ENCODE measurements around the gene SLC46A3.
"Not testable (repeated sequence)": the region's sequence is repeated elsewhere in the genome, so short reads cannot be mapped to it uniquely, and the experiment has no call there.

The SLC46A3 gene

GRCh38 chr13:28730762-28731161 lies 12.0 kb upstream of the SLC46A3 start:
- no peak for DNase-seq (ENCODE audit: low read depth)

- DNase-seq (ENCODE audit: low read depth) = no peak
These were observed 10.8 kb upstream of the SLC46A3 start for GRCh38 chr13:28729541-28729940.

- DNase-seq (ENCODE audit: low read depth) = no peak
These were observed 9.9 kb upstream of the SLC46A3 start for GRCh38 chr13:28728642-28729041.

- DNase-seq (ENCODE audit: low read depth) = no peak
These were observed 6.4 kb upstream of the SLC46A3 start for GRCh38 chr13:28725046-28725610.

- no peak for DNase-seq (ENCODE audit: low read depth)
These were observed 5.0 kb upstream of the SLC46A3 start for GRCh38 chr13:28723806-28724205.

- no peak for DNase-seq (ENCODE audit: low read depth)
These were observed 671 bp upstream of the SLC46A3 start for GRCh38 chr13:28719227-28720055.

GRCh38 chr13:28718196-28718542 lies 601 bp downstream of the SLC46A3 start:
- DNase-seq (ENCODE audit: low read depth) = no peak

- no peak for DNase-seq (ENCODE audit: low read depth)
These were observed 1.6 kb downstream of the SLC46A3 start for GRCh38 chr13:28717170-28717569.

- no peak for DNase-seq (ENCODE audit: low read depth)
These were observed 2.3 kb downstream of the SLC46A3 start for GRCh38 chr13:28716511-28716910.

- no peak for DNase-seq (ENCODE audit: low read depth)
These were observed 4.1 kb downstream of the SLC46A3 start for GRCh38 chr13:28714651-28715050.

GRCh38 chr13:28710161-28710560 lies 8.6 kb downstream of the SLC46A3 start:
- no peak for DNase-seq (ENCODE audit: low read depth)

GRCh38 chr13:28707629-28708427 lies 10.9 kb downstream of the SLC46A3 start:
- DNase-seq (ENCODE audit: low read depth) = no peak

GRCh38 chr13:28705461-28706083 lies 13.2 kb downstream of the SLC46A3 start:
- DNase-seq (ENCODE audit: low read depth) = no peak

- no peak for DNase-seq (ENCODE audit: low read depth)
These were observed 13.9 kb downstream of the SLC46A3 start for GRCh38 chr13:28704919-28705318.

GRCh38 chr13:28704282-28704681 lies 14.5 kb downstream of the SLC46A3 start:
- DNase-seq (ENCODE audit: low read depth) = no peak

- DNase-seq (ENCODE audit: low read depth) = no peak
These were observed 19.5 kb downstream of the SLC46A3 start for GRCh38 chr13:28699246-28699645.

GRCh38 chr13:28697441-28697840 lies 21.3 kb downstream of the SLC46A3 start:
- no peak for DNase-seq (ENCODE audit: low read depth)

- DNase-seq (ENCODE audit: low read depth) = not testable (repeated sequence)
These were observed 24.9 kb downstream of the SLC46A3 start for GRCh38 chr13:28693605-28694491.

GRCh38 chr13:28685892-28686291 lies 32.9 kb downstream of the SLC46A3 start:
- DNase-seq (ENCODE audit: low read depth) = no peak

GRCh38 chr13:28685114-28685513 lies 33.7 kb downstream of the SLC46A3 start:
- no peak for DNase-seq (ENCODE audit: low read depth)

- no peak for DNase-seq (ENCODE audit: low read depth)
These were observed 34.5 kb downstream of the SLC46A3 start for GRCh38 chr13:28684257-28684656.

- DNase-seq (ENCODE audit: low read depth) = not testable (repeated sequence)
These were observed 35.6 kb downstream of the SLC46A3 start for GRCh38 chr13:28683169-28683568.
